Type B pancreatic cell (in vitro differentiated cells): ENCODE data around the gene FLYWCH1. TPM values are rescaled to one million over a fixed set of nuclear protein-coding genes. Genes with fewer than 3 reads are reported as not detected.

Experiments used
- DNase-seq: peaks from one replicate; pipeline ENCODE4 v3.0.0; 2021; ENCODE audit warnings: mixed read lengths; ENCODE audit not compliant: unreplicated experiment; ENCODE audit errors: extremely low spot score
- H3K27ac Mint-ChIP-seq: 2 replicates; pipeline ENCODE4 v1.8.0; 2021; ENCODE audit warnings: mild to moderate bottlenecking, mixed read lengths
- H3K27me3 Mint-ChIP-seq: 2 replicates; pipeline ENCODE4 v1.8.0; 2021; ENCODE audit warnings: mixed read lengths
- H3K36me3 Mint-ChIP-seq: 2 replicates; pipeline ENCODE4 v1.8.0; 2021; ENCODE audit warnings: mixed read lengths
- H3K4me1 Mint-ChIP-seq: one replicate; pipeline ENCODE4 v1.8.0; 2021; ENCODE audit warnings: mixed read lengths; ENCODE audit not compliant: unreplicated experiment
- H3K4me3 Mint-ChIP-seq: 2 replicates; pipeline ENCODE4 v1.8.0; 2021; ENCODE audit warnings: mild to moderate bottlenecking, mixed read lengths
- H3K9me3 Mint-ChIP-seq: 2 replicates; pipeline ENCODE4 v1.8.0; 2021; ENCODE audit warnings: mixed read lengths
- CTCF ChIP-seq: fragments of 200-600 bp; sonication (generic); conservative IDR thresholded peaks from 2 replicates; pipeline ENCODE4 v1.5.0; 2021; ENCODE audit warnings: antibody characterized with exemption, mild to moderate bottlenecking
- total RNA-seq: library from RNA; stranded (reverse); gene quantifications from 2 replicates; pipeline ENCODE4 v1.2.1, GENCODE V29; 2021; ENCODE audit warnings: low replicate concordance

The FLYWCH1 gene
- total RNA-seq, 1 donor from 2014 or later, result 28.6 TPM

GRCh38 chr16:2985893-2986355 is 74.2 kb downstream of the FLYWCH1 start:
- Mint-ChIP-seq H3K9me3 (no peaks in the 10 kb centered on the region), H3K36me3 (no peaks in the 10 kb centered on the region), H3K4me3 (no peak overlapping the region), H3K27ac (no peak overlapping the region), H3K27me3 (no peaks in the 10 kb centered on the region), H3K4me1 (peaks cover 12% of the 10 kb centered on the region)
- no peak for TF ChIP-seq CTCF
- no peak for DNase-seq

- Mint-ChIP-seq H3K9me3 (no peaks in the 10 kb centered on the region), H3K36me3 (no peaks in the 10 kb centered on the region), H3K4me1 (peaks cover 6% of the 10 kb centered on the region), H3K4me3 (no peak overlapping the region), H3K27ac (no peak overlapping the region), H3K27me3 (no peaks in the 10 kb centered on the region)
- no peak for TF ChIP-seq CTCF
- DNase-seq, result no peak
These were observed 75.0 kb downstream of the FLYWCH1 start for GRCh38 chr16:2986623-2987188.

GRCh38 chr16:2987286-2987685 is 75.6 kb downstream of the FLYWCH1 start:
- Mint-ChIP-seq H3K9me3 (no peaks in the 10 kb centered on the region), H3K27me3 (no peaks in the 10 kb centered on the region), H3K27ac (no peak overlapping the region), H3K4me3 (no peak overlapping the region), H3K36me3 (no peaks in the 10 kb centered on the region), H3K4me1 (peaks cover 3% of the 10 kb centered on the region)
- DNase-seq, result no peak
- no peak for TF ChIP-seq CTCF

GRCh38 chr16:2987833-2988232 is 76.1 kb downstream of the FLYWCH1 start:
- Mint-ChIP-seq H3K27ac (no peak overlapping the region), H3K9me3 (no peaks in the 10 kb centered on the region), H3K4me3 (no peak overlapping the region), H3K4me1 (no peaks in the 10 kb centered on the region), H3K36me3 (no peaks in the 10 kb centered on the region), H3K27me3 (no peaks in the 10 kb centered on the region)
- no peak for TF ChIP-seq CTCF
- DNase-seq, result no peak

- Mint-ChIP-seq H3K9me3 (no peaks in the 10 kb centered on the region), H3K27me3 (no peaks in the 10 kb centered on the region), H3K4me1 (no peaks in the 10 kb centered on the region), H3K27ac (no peak overlapping the region), H3K36me3 (no peaks in the 10 kb centered on the region), H3K4me3 (no peak overlapping the region)
- no peak for DNase-seq
- TF ChIP-seq CTCF, result no peak
These were observed 76.9 kb downstream of the FLYWCH1 start for GRCh38 chr16:2988590-2989099.

GRCh38 chr16:2990891-2991290 is 79.2 kb downstream of the FLYWCH1 start:
- Mint-ChIP-seq H3K9me3 (no peaks in the 10 kb centered on the region), H3K36me3 (no peaks in the 10 kb centered on the region)
- no peak for TF ChIP-seq CTCF

More at GRCh38 chr16:2990891-2991290, 79.2 kb downstream of the FLYWCH1 start:
- no peak overlapping the region for H3K4me3 Mint-ChIP-seq
- DNase-seq, result no peak
- H3K27me3 Mint-ChIP-seq, result no peaks in the 10 kb centered on the region
- H3K27ac Mint-ChIP-seq, result no peak overlapping the region
- no peaks in the 10 kb centered on the region for H3K4me1 Mint-ChIP-seq
